Neural cell (in vitro differentiated cells): ENCODE measurements around the gene MOSMO. TPM values are rescaled to one million over a fixed set of nuclear protein-coding genes. Genes with fewer than 3 reads are reported as not detected.

Source experiments
- H2AFZ ChIP-seq: fragments of 200-600, 300-800 bp; sonication (generic), shearing (Covaris generic); 2 replicates; pipeline ENCODE4 v1.6.0; 2014; ENCODE audit warnings: low read depth, mild to moderate bottlenecking, antibody characterized with exemption, low read length, moderate library complexity
- H3F3A ChIP-seq: fragments of 200-600 bp; shearing (Covaris generic); 2 replicates; pipeline ENCODE4 v1.6.1; 2016; ENCODE audit warnings: mild to moderate bottlenecking, moderate library complexity, mixed read lengths, antibody characterized with exemption, low read length; ENCODE audit not compliant: insufficient read depth, poor library complexity, severe bottlenecking
- H3K27ac ChIP-seq: fragments of 200-600, 300-800 bp; sonication (generic), shearing (Covaris generic); 2 replicates; pipeline ENCODE4 v1.5.1; 2014; ENCODE audit warnings: mild to moderate bottlenecking, low read length, moderate library complexity
- H3K27me3 ChIP-seq: fragments of 300-800, 200-600 bp; sonication (generic), shearing (Covaris generic); 2 replicates; pipeline ENCODE4 v1.6.0; 2014; ENCODE audit warnings: mild to moderate bottlenecking, low read depth, low read length, moderate library complexity; ENCODE audit not compliant: insufficient read depth
- H3K36me3 ChIP-seq: fragments of 300-800, 200-600 bp; sonication (generic), shearing (Covaris generic); 2 replicates; pipeline ENCODE4 v1.5.1; 2014; ENCODE audit warnings: mild to moderate bottlenecking, antibody characterized with exemption, low read length, moderate library complexity; ENCODE audit not compliant: insufficient read depth
- H3K4me2 ChIP-seq: fragments of 300-800, 200-600 bp; sonication (generic), shearing (Covaris generic); 2 replicates; pipeline ENCODE4 v1.6.0; 2014; ENCODE audit warnings: mild to moderate bottlenecking, low read length
- H3K4me3 ChIP-seq: fragments of 300-800, 200-600 bp; sonication (generic), shearing (Covaris generic); 2 replicates; pipeline ENCODE4 v1.5.1; 2014; ENCODE audit warnings: mild to moderate bottlenecking, low read length, moderate library complexity
- H3K79me2 ChIP-seq: fragments of 200-600 bp; shearing (Covaris generic); replicated peaks from 2 replicates; pipeline ENCODE4 v1.6.0; 2014; ENCODE audit warnings: mild to moderate bottlenecking, low read length, moderate library complexity; ENCODE audit not compliant: insufficient read depth
- H3K9ac ChIP-seq: fragments of 300-800, 200-600 bp; sonication (generic), shearing (Covaris generic); 2 replicates; pipeline ENCODE4 v1.6.1; 2016; ENCODE audit warnings: mild to moderate bottlenecking, low read length, mixed read lengths
- H3K9me2 ChIP-seq: fragments of 200-600 bp; shearing (Covaris generic); 2 replicates; pipeline ENCODE4 v1.6.1; 2016; ENCODE audit warnings: mild to moderate bottlenecking, low read length, mixed read lengths; ENCODE audit not compliant: insufficient read depth
- H3K9me3 ChIP-seq: fragments of 200-600, 300-800 bp; sonication (generic), shearing (Covaris generic); 2 replicates; pipeline ENCODE4 v1.6.1; 2016; ENCODE audit warnings: mild to moderate bottlenecking, mixed run types, low read length, moderate library complexity, mixed read lengths
- H4K20me1 ChIP-seq: fragments of 200-600 bp; shearing (Covaris generic); 2 replicates; pipeline ENCODE4 v1.6.1; 2016; ENCODE audit warnings: mild to moderate bottlenecking, mixed run types; ENCODE audit not compliant: insufficient read depth
- CTCF ChIP-seq: fragments of 450-650 bp; IDR thresholded peaks from 2 replicates; pipeline ENCODE4 v1.5.1; 2014; ENCODE audit warnings: antibody characterized with exemption, mild to moderate bottlenecking, moderate library complexity; ENCODE audit not compliant: poor library complexity, severe bottlenecking
- EP300 ChIP-seq: fragments of 450-650 bp; conservative IDR thresholded peaks from 2 replicates; pipeline ENCODE4 v1.6.1; 2014; ENCODE audit warnings: antibody characterized with exemption, mild to moderate bottlenecking, moderate library complexity; ENCODE audit not compliant: poor library complexity, severe bottlenecking
- EZH2 ChIP-seq: fragments of 200-600, 300-800 bp; shearing (Covaris generic), sonication (generic); IDR thresholded peaks from 2 replicates; pipeline ENCODE4 v1.6.1; 2014; ENCODE audit warnings: antibody characterized with exemption, low read length, borderline replicate concordance, mild to moderate bottlenecking; ENCODE audit not compliant: insufficient read depth, poor library complexity, severe bottlenecking
- MXI1 ChIP-seq: fragments of 450-650 bp; conservative IDR thresholded peaks from 2 replicates; pipeline ENCODE4 v1.6.1; 2014; ENCODE audit warnings: antibody characterized with exemption, mild to moderate bottlenecking; ENCODE audit not compliant: poor library complexity, severe bottlenecking
- POLR2AphosphoS5 ChIP-seq: IDR thresholded peaks from 2 replicates; pipeline ENCODE4 v1.6.1; 2012
- RAD21 ChIP-seq: fragments of 450-650 bp; conservative IDR thresholded peaks from 2 replicates; pipeline ENCODE4 v1.6.1; 2014; ENCODE audit warnings: antibody characterized with exemption, mild to moderate bottlenecking, moderate library complexity
- REST ChIP-seq: IDR thresholded peaks from 2 replicates; pipeline ENCODE4 v1.6.1; 2012; ENCODE audit warnings: borderline replicate concordance
- SMC3 ChIP-seq: fragments of 450-650 bp; conservative IDR thresholded peaks from 2 replicates; pipeline ENCODE4 v1.6.1; 2014; ENCODE audit warnings: antibody characterized with exemption, mild to moderate bottlenecking, moderate library complexity; ENCODE audit not compliant: poor library complexity
- TAF1 ChIP-seq: IDR thresholded peaks from 2 replicates; pipeline ENCODE4 v1.6.1; 2012; ENCODE audit warnings: low read depth
- polyA minus RNA-seq: library from RNA; depleted of rRNA, polyadenylated mRNA; stranded (reverse); fragments of >200 nt; gene quantifications from 2 replicates; pipeline ENCODE4 v1.2.3, GENCODE V29; 2014
- polyA plus RNA-seq: library from polyadenylated mRNA; depleted of rRNA; stranded (reverse); fragments of >200 nt; gene quantifications from 2 replicates; pipeline ENCODE4 v1.2.3, GENCODE V29; 2014

MOSMO gene
- polyA plus RNA-seq (40.3 and 56.3 TPM in 2 replicates), polyA minus RNA-seq (48.2 and 60.0 TPM in 2 replicates)

- TF ChIP-seq REST (peak; percentile 21), SMC3 (peak; percentile 25), CTCF (peak; percentile 27), EP300 (no peak), EZH2 (no peak), TAF1 (peak; percentile 59), MXI1 (peak; percentile 41), POLR2AphosphoS5 (peak; percentile 10), RAD21 (no peak)
- H2AFZ ChIP-seq = peak within 1 kb of the TSS; percentile 95
- H4K20me1 ChIP-seq = no peaks in the 10 kb centered on the region
- peak within 1 kb of the TSS; percentile 81 for H3K27ac ChIP-seq
- no peaks in the 10 kb centered on the region for H3K36me3 ChIP-seq
- H3K4me2 ChIP-seq = peak within 1 kb of the TSS; percentile 84
- H3K79me2 ChIP-seq = peaks cover 13% of the 10 kb centered on the region
- no peaks in the 10 kb centered on the region for H3K9me3 ChIP-seq
- no peaks in the 10 kb centered on the region for H3K9me2 ChIP-seq
- H3K9ac ChIP-seq = peak within 1 kb of the TSS; percentile 91
- no peaks in the 10 kb centered on the region for H3F3A ChIP-seq
- no peaks in the 10 kb centered on the region for H3K27me3 ChIP-seq
- H3K4me3 ChIP-seq = peak within 1 kb of the TSS; percentile 95
Observed at GRCh38 chr16:22007509-22008214, at the start of gene MOSMO. TSS of gene MOSMO (plus strand) at chr16:22008111. CDS start at chr16:22008302, 191 bp downstream.

- H3K9me3 ChIP-seq = no peaks in the 10 kb centered on the region
- H3K4me3 ChIP-seq = no peak overlapping the region
- no peaks in the 10 kb centered on the region for H3F3A ChIP-seq
- H3K27ac ChIP-seq = no peak overlapping the region
- H3K36me3 ChIP-seq = peaks cover 7% of the 10 kb centered on the region
- H3K4me2 ChIP-seq = no peak overlapping the region
- TF ChIP-seq CTCF (no peak), EP300 (no peak), POLR2AphosphoS5 (no peak), EZH2 (no peak), REST (no peak), SMC3 (no peak), TAF1 (no peak), RAD21 (no peak), MXI1 (no peak)
- no peaks in the 10 kb centered on the region for H3K27me3 ChIP-seq
- no peak overlapping the region for H2AFZ ChIP-seq
- H3K79me2 ChIP-seq = peaks cover 17% of the 10 kb centered on the region
- H3K9ac ChIP-seq = no peak overlapping the region
- no peaks in the 10 kb centered on the region for H3K9me2 ChIP-seq
- H4K20me1 ChIP-seq = no peaks in the 10 kb centered on the region
Observed at GRCh38 chr16:21959050-21959449, 48.9 kb upstream of the MOSMO start.
